Mucosa of rectum (tissue), 2 donors: Measurements from ENCODE around the gene RFTN2.
"Not testable (repeated sequence)": the region's sequence is repeated elsewhere in the genome, so short reads cannot be mapped to it uniquely, and the experiment has no call there.

Experiments used
- H3K27ac ChIP-seq, 2 donors: one replicate each; pipeline ENCODE4 v1.7.0; 2013; ENCODE audit warnings: inconsistent platforms in 2 of 2, low read depth in 2 of 2, low read length in 2 of 2
- H3K27me3 ChIP-seq, 2 donors: one replicate each; pipeline ENCODE4 v1.7.0; 2013; ENCODE audit warnings: low read length in 2 of 2; ENCODE audit not compliant: control insufficient read depth in 2 of 2, insufficient read depth in 2 of 2
- H3K36me3 ChIP-seq, 2 donors: one replicate each; pipeline ENCODE4 v1.7.0; 2013; ENCODE audit warnings: low read length in 2 of 2; ENCODE audit not compliant: control insufficient read depth in 2 of 2, insufficient read depth in 2 of 2
- H3K4me1 ChIP-seq, 2 donors: one replicate each; pipeline ENCODE4 v1.7.0; 2013; ENCODE audit warnings: low read length in 2 of 2, mild to moderate bottlenecking in 1 of 2; ENCODE audit not compliant: control insufficient read depth in 2 of 2, insufficient read depth in 2 of 2
- H3K4me3 ChIP-seq, 2 donors: one replicate each; pipeline ENCODE4 v1.7.0; 2013; ENCODE audit warnings: low read length in 2 of 2
- H3K9ac ChIP-seq, 2 donors: one replicate each; pipeline ENCODE4 v1.7.0; 2013; ENCODE audit warnings: low read length in 2 of 2, low read depth in 1 of 2, mild to moderate bottlenecking in 1 of 2
- H3K9me3 ChIP-seq, 2 donors: one replicate each; pipeline ENCODE4 v1.7.0; 2013; ENCODE audit warnings: low read length in 2 of 2; ENCODE audit not compliant: control insufficient read depth in 2 of 2
- donor health status: healthy.
- donor health status: Normal muscosa, but diverticular disease.

RFTN2 gene

GRCh38 chr2:197591339-197592072 is 83.9 kb downstream of the RFTN2 start:
- no peak overlapping the region for H3K27ac ChIP-seq
- H3K9me3 ChIP-seq = no peaks in the 10 kb centered on the region
- H3K36me3 ChIP-seq = no peaks in the 10 kb centered on the region
- no peaks in the 10 kb centered on the region for H3K4me1 ChIP-seq
- no peak overlapping the region for H3K9ac ChIP-seq
- H3K4me3 ChIP-seq = no peak overlapping the region
- H3K27me3 ChIP-seq = no peaks in the 10 kb centered on the region

GRCh38 chr2:197587255-197587654 is 88.1 kb downstream of the RFTN2 start:
- not testable (repeated sequence) for H3K9ac ChIP-seq, H3K27me3 ChIP-seq

GRCh38 chr2:197580166-197580565 is 95.2 kb downstream of the RFTN2 start:
- not testable (repeated sequence) for H3K27me3 ChIP-seq, H3K4me3 ChIP-seq, H3K36me3 ChIP-seq, H3K27ac ChIP-seq, H3K9ac ChIP-seq, H3K4me1 ChIP-seq, H3K9me3 ChIP-seq

More at GRCh38 chr2:197587255-197587654, 88.1 kb downstream of the RFTN2 start:
- not testable (repeated sequence) for H3K4me1 ChIP-seq, H3K27ac ChIP-seq, H3K4me3 ChIP-seq, H3K9me3 ChIP-seq, H3K36me3 ChIP-seq

- not testable (repeated sequence) for H3K4me3 ChIP-seq, H3K27me3 ChIP-seq, H3K36me3 ChIP-seq, H3K9me3 ChIP-seq, H3K4me1 ChIP-seq, H3K9ac ChIP-seq, H3K27ac ChIP-seq
These were observed 97.1 kb downstream of the RFTN2 start for GRCh38 chr2:197578294-197578693.

- Histone ChIP-seq H3K27ac (no peak overlapping the region), H3K36me3 (peaks cover 0 to 3% of the 10 kb centered on the region in 2 donors), H3K9ac (no peak overlapping the region), H3K4me1 (no peaks in the 10 kb centered on the region), H3K4me3 (no peak overlapping the region), H3K27me3 (no peaks in the 10 kb centered on the region), H3K9me3 (peaks cover 0 to 5% of the 10 kb centered on the region in 2 donors)
These were observed 97.9 kb downstream of the RFTN2 start for GRCh38 chr2:197577446-197577845.

GRCh38 chr2:197576631-197577030 is 98.8 kb downstream of the RFTN2 start:
- H3K27me3 ChIP-seq = no peaks in the 10 kb centered on the region
- H3K9me3 ChIP-seq = peaks cover 0 to 5% of the 10 kb centered on the region in 2 donors
- H3K36me3 ChIP-seq = peaks cover 0 to 3% of the 10 kb centered on the region in 2 donors
- peaks cover 0 to 3% of the 10 kb centered on the region in 2 donors for H3K4me1 ChIP-seq
- H3K9ac ChIP-seq = no peak overlapping the region
- H3K4me3 ChIP-seq = no peak overlapping the region
- no peak overlapping the region for H3K27ac ChIP-seq

GRCh38 chr2:197575987-197576386 is 99.4 kb downstream of the RFTN2 start:
- H3K9ac ChIP-seq = no peak overlapping the region
- no peak overlapping the region for H3K27ac ChIP-seq
- H3K9me3 ChIP-seq = peaks cover 0 to 5% of the 10 kb centered on the region in 2 donors
- H3K4me1 ChIP-seq = peaks cover 0 to 3% of the 10 kb centered on the region in 2 donors
- peaks cover 0 to 3% of the 10 kb centered on the region in 2 donors for H3K36me3 ChIP-seq
- no peaks in the 10 kb centered on the region for H3K27me3 ChIP-seq
- no peak overlapping the region for H3K4me3 ChIP-seq

- H3K4me3 ChIP-seq = no peak overlapping the region
- no peak overlapping the region for H3K9ac ChIP-seq
- H3K4me1 ChIP-seq = peaks cover 0 to 3% of the 10 kb centered on the region in 2 donors
- peaks cover 0 to 3% of the 10 kb centered on the region in 2 donors for H3K36me3 ChIP-seq
- H3K27ac ChIP-seq = no peak overlapping the region
- H3K27me3 ChIP-seq = no peaks in the 10 kb centered on the region
- H3K9me3 ChIP-seq = peaks cover 0 to 5% of the 10 kb centered on the region in 2 donors
These were observed 101.8 kb downstream of the RFTN2 start for GRCh38 chr2:197573608-197574007.

- Histone ChIP-seq H3K4me3 (no peak overlapping the region), H3K27ac (no peak overlapping the region), H3K9ac (no peak overlapping the region), H3K36me3 (peaks cover 0 to 3% of the 10 kb centered on the region in 2 donors), H3K4me1 (peaks cover 0 to 3% of the 10 kb centered on the region in 2 donors), H3K27me3 (no peaks in the 10 kb centered on the region), H3K9me3 (peaks cover 0 to 5% of the 10 kb centered on the region in 2 donors)
These were observed 103.6 kb downstream of the RFTN2 start for GRCh38 chr2:197571627-197572271.

GRCh38 chr2:197560146-197560665 is 115.2 kb downstream of the RFTN2 start:
- Histone ChIP-seq H3K36me3 (peaks cover 4% of the 10 kb centered on the region in 2 donors), H3K9ac (no peak overlapping the region), H3K4me1 (no peaks in the 10 kb centered on the region), H3K9me3 (no peaks in the 10 kb centered on the region), H3K4me3 (no peak overlapping the region), H3K27me3 (no peaks in the 10 kb centered on the region), H3K27ac (no peak overlapping the region)
